ENCODE measurements around the gene MARCHF2.
"Not testable (repeated sequence)": the region's sequence is repeated elsewhere in the genome, so short reads cannot be mapped to it uniquely, and the experiment has no call there.

MARCHF2 gene

DNA sequence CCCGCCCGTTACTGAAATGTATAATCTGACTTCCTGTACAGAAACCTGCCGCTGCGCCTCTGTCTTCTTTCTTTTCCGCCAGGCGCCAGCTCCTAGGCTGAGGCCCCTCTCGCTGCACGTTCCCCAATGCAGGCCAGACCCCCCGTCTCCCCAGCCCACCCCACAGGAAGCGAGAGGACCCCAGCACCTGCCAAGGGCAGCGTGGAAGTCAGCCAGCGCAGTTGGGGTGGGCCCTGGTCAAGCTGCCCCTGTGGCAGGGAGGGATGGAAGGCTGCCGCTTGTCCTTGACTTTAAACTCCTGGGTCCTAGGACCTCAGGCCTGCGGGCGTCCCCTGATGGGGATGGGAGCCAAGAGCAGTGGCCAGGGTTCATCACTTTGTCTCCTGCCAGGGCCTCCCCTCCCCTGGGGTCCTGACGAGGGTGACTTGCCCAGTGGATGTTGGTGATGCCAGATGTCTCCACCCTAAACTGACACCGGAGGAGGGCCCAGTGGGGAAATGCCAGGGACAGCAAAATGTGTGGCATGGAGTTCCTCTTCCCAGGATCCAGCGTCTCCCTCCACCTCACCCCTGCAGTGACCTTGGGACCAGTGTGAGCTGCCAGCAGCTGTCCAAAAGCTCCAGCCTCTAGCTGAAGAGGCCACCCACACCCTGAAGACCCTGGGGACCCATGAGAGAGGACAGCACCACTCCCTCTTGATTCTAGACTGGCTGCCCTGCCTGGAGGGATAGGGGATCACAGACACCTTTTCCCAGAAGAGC, 8.5 kb upstream of the MARCHF2 start:
- Histone ChIP-seq H3K4me1 (ENCODE audit: insufficient read depth, low read length) (no peaks in the 10 kb centered on the region), H3K9me3 (ENCODE audit: low read length) (no peaks in the 10 kb centered on the region), H2AFZ (ENCODE audit: low read depth, low read length) (no peak overlapping the region), H3K27me3 (ENCODE audit: insufficient read depth, low read length) (no peaks in the 10 kb centered on the region), H3K36me3 (ENCODE audit: insufficient read depth, low read length) (peaks cover 41% of the 10 kb centered on the region), H3K4me3 (ENCODE audit: low read length) (no peak overlapping the region)

DNA sequence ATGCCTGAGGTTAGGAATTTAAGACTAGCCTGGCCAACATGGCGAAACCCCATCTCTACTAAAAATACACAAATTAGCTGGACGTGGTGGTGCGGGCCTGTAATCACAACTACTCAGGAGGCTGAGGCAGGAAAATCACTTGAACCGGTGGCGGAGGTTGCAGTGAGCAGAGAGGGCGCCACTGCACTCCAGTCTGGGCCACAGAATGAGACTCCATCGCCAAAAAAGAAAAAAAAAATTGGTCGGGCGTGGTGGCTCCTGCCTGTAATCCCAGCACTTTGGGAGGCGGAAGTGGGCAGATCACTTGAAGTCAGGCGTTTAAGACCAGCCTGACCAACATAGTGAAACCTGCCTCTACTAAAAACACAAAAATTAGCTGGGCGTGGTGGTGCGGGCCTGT, 2.4 kb upstream of the MARCHF2 start:
- not testable (repeated sequence) for H2AFZ ChIP-seq (ENCODE audit: low read depth, low read length); H3K27me3 ChIP-seq (ENCODE audit: insufficient read depth, low read length); H3K4me1 ChIP-seq (ENCODE audit: insufficient read depth, low read length); H3K4me3 ChIP-seq (ENCODE audit: low read length); H3K9me3 ChIP-seq (ENCODE audit: low read length); H3K36me3 ChIP-seq (ENCODE audit: insufficient read depth, low read length)

DNA sequence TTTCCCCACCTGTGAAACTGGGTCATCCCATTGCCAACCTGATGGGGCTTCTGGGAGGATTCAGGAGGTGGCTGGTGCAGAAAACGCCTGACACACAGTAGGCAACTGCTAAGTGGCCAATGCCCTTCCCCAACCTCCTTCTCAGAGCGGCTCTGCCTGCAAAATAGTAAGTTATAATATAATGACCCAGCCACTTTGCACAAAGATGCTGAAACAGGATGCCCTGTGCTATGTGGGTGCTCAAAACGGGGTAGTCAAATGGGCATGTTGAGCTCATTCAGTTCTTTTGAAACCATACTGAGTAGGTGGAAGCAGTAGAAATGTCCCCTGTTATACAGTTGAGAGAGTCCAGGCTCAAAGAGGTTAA, 507 bp downstream of the MARCHF2 start:
- no peaks in the 10 kb centered on the region for H3K36me3 ChIP-seq (ENCODE audit: insufficient read depth, low read length)
- H3K4me1 ChIP-seq (ENCODE audit: insufficient read depth, low read length), result peaks cover 2% of the 10 kb centered on the region
- peak overlapping the region; percentile 63 for H3K4me3 ChIP-seq (ENCODE audit: low read length)
- no peaks in the 10 kb centered on the region for H3K27me3 ChIP-seq (ENCODE audit: insufficient read depth, low read length)
- no peaks in the 10 kb centered on the region for H3K9me3 ChIP-seq (ENCODE audit: low read length)
- H2AFZ ChIP-seq (ENCODE audit: low read depth, low read length), result peak overlapping the region; percentile 27

DNA sequence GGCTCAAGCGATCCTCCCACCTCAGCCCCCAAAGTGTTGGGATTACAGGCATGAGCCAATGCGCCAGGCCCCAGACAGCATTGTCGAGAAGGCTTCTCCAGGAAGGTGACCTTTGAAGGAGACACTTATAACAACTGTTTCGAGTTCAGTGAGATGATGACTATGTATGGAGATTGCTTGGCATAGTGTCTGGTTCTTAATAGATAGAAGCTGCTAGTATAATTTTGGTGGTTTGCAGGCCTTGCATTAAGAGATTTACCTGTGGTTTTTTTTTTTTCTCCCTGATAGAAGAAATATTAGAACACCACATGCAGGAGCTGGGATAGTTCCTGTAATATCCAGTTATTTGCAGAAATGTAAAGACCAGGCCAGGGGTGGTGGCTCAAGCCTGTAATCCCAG, 3.7 kb downstream of the MARCHF2 start:
- Histone ChIP-seq H2AFZ (ENCODE audit: low read depth, low read length) (no peak overlapping the region), H3K9me3 (ENCODE audit: low read length) (no peaks in the 10 kb centered on the region), H3K4me3 (ENCODE audit: low read length) (no peak overlapping the region), H3K4me1 (ENCODE audit: insufficient read depth, low read length) (peaks cover 2% of the 10 kb centered on the region), H3K27me3 (ENCODE audit: insufficient read depth, low read length) (no peaks in the 10 kb centered on the region), H3K36me3 (ENCODE audit: insufficient read depth, low read length) (peaks cover 3% of the 10 kb centered on the region)

DNA sequence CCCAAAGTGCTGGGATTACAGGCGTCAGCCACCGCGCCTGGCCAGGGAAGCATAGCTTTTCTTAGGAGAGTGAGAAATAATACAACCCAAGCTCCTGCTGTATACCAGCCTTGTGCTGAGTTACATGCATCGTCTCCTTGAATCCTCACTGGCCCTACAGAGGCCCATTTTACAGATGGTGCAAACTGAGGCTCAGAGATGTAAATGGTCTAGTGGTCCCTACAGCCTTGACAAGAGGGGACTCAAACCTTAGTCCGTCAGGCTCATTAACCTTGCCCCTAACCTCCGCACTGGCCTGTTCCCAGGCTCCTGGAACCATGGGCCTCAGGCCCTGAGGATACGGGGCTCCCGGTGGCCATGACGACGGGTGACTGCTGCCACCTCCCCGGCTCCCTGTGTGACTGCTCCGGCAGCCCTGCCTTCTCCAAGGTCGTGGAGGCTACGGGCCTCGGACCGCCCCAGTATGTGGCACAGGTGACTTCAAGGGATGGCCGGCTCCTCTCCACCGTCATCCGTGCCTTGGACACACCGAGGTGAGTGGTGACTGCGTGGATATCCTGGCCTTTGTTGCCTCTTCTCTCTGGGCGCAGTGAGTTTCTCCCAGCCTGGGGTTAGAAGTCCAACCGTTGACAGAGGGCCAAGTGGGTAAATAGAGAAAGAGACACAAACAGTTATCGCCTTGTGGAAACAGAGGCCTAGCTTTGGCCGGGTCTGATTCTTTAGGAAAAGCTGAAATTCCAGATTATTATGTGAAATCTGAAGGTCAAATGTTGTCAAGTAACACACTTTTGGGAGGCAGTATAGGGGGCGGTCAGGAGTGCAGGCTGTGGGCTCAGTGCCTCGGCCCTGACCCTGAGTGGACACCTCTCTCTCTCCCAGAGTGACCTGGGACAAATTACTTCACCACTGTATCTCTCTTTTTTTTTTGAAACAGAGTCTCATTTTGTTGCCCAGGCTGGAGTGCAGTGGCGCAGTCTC, 8.7 kb downstream of the MARCHF2 start:
- Histone ChIP-seq H3K27me3 (ENCODE audit: insufficient read depth, low read length) (no peaks in the 10 kb centered on the region), H3K9me3 (ENCODE audit: low read length) (no peaks in the 10 kb centered on the region), H2AFZ (ENCODE audit: low read depth, low read length) (no peak overlapping the region), H3K4me1 (ENCODE audit: insufficient read depth, low read length) (peaks cover 10% of the 10 kb centered on the region), H3K36me3 (ENCODE audit: insufficient read depth, low read length) (peaks cover 9% of the 10 kb centered on the region), H3K4me3 (ENCODE audit: low read length) (no peak overlapping the region)

DNA sequence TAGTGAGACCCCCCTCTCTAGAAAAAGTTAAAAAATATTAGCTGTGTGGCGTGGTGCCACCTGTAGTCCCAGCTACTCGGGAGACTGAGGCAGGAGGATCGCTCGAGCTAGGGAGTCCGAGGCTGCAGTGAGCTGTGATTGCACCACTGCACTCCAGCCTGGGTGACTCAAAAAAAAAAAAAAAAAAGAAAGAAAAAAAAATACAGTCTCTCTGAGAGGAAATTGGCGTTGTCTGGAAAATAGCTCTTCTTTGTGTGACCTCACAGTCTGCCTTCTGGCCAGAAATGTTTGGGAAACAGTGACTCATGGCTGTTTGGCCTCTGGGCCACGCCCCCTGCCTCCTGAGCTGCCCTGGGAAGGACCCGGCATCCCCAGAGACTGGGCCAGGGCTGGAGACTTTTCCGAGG, 10.7 kb downstream of the MARCHF2 start:
- Histone ChIP-seq H3K4me1 (ENCODE audit: insufficient read depth, low read length) (peaks cover 10% of the 10 kb centered on the region), H2AFZ (ENCODE audit: low read depth, low read length) (no peak overlapping the region), H3K36me3 (ENCODE audit: insufficient read depth, low read length) (peaks cover 9% of the 10 kb centered on the region), H3K4me3 (ENCODE audit: low read length) (no peak overlapping the region), H3K27me3 (ENCODE audit: insufficient read depth, low read length) (no peaks in the 10 kb centered on the region), H3K9me3 (ENCODE audit: low read length) (no peaks in the 10 kb centered on the region)

DNA sequence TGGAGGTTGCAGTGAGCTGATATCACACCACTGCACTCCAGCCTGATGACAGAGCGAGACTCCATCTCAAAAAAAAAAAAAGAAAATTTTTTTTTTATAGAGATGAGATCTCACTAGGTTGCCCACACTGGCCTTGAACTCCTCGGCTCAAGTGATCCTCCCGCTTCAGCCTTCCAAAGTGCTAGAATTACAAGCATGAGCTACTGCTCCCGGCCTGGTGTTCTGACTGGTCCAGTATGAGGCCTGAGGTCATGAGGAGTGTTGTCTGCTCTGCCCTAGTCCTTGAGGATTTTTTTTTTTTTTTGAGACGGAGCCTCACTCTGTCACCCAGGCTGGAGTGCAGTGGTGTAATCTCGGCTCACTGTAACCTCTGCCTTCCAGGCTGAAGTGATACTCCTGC, 12.2 kb downstream of the MARCHF2 start:
- not testable (repeated sequence) for H3K36me3 ChIP-seq (ENCODE audit: insufficient read depth, low read length); H3K9me3 ChIP-seq (ENCODE audit: low read length); H3K27me3 ChIP-seq (ENCODE audit: insufficient read depth, low read length); H2AFZ ChIP-seq (ENCODE audit: low read depth, low read length); H3K4me3 ChIP-seq (ENCODE audit: low read length)
- H3K4me1 ChIP-seq (ENCODE audit: insufficient read depth, low read length), result peaks cover 10% of the 10 kb centered on the region

DNA sequence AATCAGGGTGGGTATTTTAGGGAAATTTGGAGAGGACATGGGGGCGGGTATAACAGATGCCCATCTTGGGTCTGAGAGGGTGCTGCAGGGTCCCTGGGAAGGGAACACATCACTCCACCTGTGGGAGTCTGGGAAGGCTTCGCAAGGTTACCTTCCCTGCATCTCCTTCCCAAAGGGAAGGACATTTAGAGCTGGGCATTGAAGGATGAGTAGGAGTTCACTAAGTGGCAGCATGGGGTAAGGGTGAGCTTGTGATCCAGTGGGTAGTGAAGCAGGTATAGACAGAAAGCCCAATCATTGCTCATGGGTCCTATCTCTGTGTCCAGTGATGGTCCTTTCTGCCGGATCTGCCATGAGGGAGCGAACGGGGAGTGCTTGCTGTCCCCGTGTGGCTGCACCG, 13.2 kb downstream of the MARCHF2 start:
- Histone ChIP-seq H3K4me3 (ENCODE audit: low read length) (no peak overlapping the region), H3K4me1 (ENCODE audit: insufficient read depth, low read length) (peaks cover 10% of the 10 kb centered on the region), H3K27me3 (ENCODE audit: insufficient read depth, low read length) (no peaks in the 10 kb centered on the region), H2AFZ (ENCODE audit: low read depth, low read length) (no peak overlapping the region), H3K9me3 (ENCODE audit: low read length) (no peaks in the 10 kb centered on the region), H3K36me3 (ENCODE audit: insufficient read depth, low read length) (peaks cover 13% of the 10 kb centered on the region)

DNA sequence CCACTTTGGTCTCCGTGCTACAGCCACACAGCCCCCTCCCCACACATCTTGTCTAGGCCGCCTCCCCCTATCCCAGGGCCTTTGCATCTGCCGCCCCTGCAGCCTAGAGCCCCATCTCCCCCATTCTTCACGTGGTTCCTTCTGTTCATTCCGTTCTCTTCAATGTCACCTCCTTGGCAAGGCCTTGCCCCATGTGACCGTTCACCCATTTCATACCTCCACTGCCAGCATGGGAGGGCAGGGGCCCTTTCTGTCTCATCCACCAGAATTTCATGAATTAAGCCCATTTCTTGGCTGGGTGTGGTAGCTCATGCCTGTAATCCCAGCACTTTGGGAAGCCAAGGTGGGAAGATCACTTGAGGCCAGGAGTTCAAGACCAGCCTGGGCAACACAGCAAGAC, 15.9 kb downstream of the MARCHF2 start:
- H3K36me3 ChIP-seq (ENCODE audit: insufficient read depth, low read length), result peaks cover 7% of the 10 kb centered on the region
- H3K4me3 ChIP-seq (ENCODE audit: low read length), result no peak overlapping the region
- no peak overlapping the region for H2AFZ ChIP-seq (ENCODE audit: low read depth, low read length)

DNA sequence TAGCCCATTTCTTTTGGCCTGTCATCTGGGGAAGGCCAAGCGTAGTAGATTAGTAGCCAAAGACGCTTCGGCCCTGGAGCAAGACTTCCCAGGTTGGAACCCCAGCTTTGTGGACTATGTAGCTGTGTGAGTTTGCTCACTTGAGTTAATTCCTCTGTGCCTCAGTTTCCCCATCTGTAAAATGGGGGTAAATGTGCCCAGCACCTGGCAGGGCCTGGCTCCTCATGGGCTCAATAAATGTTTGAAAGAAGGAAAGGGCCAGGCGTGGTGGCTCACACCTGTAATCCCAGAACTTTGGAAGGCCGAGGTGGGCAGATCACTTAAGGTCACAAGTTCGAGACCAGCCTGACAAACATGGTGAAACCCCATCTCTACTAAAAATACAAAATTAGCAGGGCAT, 16.7 kb downstream of the MARCHF2 start:
- H3K4me3 ChIP-seq (ENCODE audit: low read length), result no peak overlapping the region
- H2AFZ ChIP-seq (ENCODE audit: low read depth, low read length), result no peak overlapping the region
- no peaks in the 10 kb centered on the region for H3K9me3 ChIP-seq (ENCODE audit: low read length)
- no peaks in the 10 kb centered on the region for H3K27me3 ChIP-seq (ENCODE audit: insufficient read depth, low read length)
- H3K4me1 ChIP-seq (ENCODE audit: insufficient read depth, low read length), result no peaks in the 10 kb centered on the region
- H3K36me3 ChIP-seq (ENCODE audit: insufficient read depth, low read length), result peaks cover 7% of the 10 kb centered on the region

More for the DNA sequence above, 15.9 kb downstream of the MARCHF2 start:
- Histone ChIP-seq H3K9me3 (ENCODE audit: low read length) (no peaks in the 10 kb centered on the region), H3K4me1 (ENCODE audit: insufficient read depth, low read length) (peaks cover under 1% of the 10 kb centered on the region), H3K27me3 (ENCODE audit: insufficient read depth, low read length) (no peaks in the 10 kb centered on the region)

DNA sequence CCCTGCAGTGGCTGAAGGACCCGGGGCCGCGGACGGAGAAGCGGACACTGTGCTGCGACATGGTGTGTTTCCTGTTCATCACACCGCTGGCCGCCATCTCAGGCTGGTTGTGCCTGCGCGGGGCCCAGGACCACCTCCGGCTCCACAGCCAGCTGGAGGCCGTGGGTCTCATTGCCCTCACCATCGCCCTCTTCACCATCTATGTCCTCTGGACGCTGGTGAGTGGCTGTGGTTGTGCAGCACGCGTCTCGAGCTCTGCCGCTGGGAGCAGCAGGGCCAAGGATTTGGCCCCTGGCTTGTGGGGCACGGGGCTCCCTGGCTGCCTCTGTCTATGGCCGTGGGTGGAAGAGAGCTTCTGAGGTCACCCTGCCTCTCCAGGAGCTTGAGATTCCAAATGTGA, 17.5 kb downstream of the MARCHF2 start:
- H3K27me3 ChIP-seq (ENCODE audit: insufficient read depth, low read length), result no peaks in the 10 kb centered on the region
- no peaks in the 10 kb centered on the region for H3K4me1 ChIP-seq (ENCODE audit: insufficient read depth, low read length)
- H3K9me3 ChIP-seq (ENCODE audit: low read length), result no peaks in the 10 kb centered on the region
- no peak overlapping the region for H3K4me3 ChIP-seq (ENCODE audit: low read length)
- peaks cover 7% of the 10 kb centered on the region for H3K36me3 ChIP-seq (ENCODE audit: insufficient read depth, low read length)
- H2AFZ ChIP-seq (ENCODE audit: low read depth, low read length), result no peak overlapping the region

DNA sequence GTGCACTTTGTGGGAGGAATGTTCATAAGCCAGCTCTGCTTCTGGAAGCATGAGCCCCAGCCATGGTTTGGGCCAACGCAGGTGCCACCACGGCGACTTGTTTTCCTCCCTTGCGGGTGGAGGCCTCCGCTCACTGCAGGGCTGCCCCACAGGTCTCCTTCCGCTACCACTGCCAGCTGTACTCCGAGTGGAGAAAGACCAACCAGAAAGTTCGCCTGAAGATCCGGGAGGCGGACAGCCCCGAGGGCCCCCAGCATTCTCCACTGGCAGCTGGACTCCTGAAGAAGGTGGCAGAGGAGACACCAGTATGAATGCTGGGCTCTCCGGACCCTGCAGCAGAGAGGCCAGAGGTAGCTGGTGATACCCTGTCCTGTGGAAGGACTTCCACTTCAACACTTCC, 25.1 kb downstream of the MARCHF2 start:
- H3K4me1 ChIP-seq (ENCODE audit: insufficient read depth, low read length), result peaks cover 7% of the 10 kb centered on the region
- no peak overlapping the region for H3K4me3 ChIP-seq (ENCODE audit: low read length)
- no peak overlapping the region for H2AFZ ChIP-seq (ENCODE audit: low read depth, low read length)
- H3K27me3 ChIP-seq (ENCODE audit: insufficient read depth, low read length), result no peaks in the 10 kb centered on the region
- H3K9me3 ChIP-seq (ENCODE audit: low read length), result no peaks in the 10 kb centered on the region
- H3K36me3 ChIP-seq (ENCODE audit: insufficient read depth, low read length), result no peaks in the 10 kb centered on the region

DNA sequence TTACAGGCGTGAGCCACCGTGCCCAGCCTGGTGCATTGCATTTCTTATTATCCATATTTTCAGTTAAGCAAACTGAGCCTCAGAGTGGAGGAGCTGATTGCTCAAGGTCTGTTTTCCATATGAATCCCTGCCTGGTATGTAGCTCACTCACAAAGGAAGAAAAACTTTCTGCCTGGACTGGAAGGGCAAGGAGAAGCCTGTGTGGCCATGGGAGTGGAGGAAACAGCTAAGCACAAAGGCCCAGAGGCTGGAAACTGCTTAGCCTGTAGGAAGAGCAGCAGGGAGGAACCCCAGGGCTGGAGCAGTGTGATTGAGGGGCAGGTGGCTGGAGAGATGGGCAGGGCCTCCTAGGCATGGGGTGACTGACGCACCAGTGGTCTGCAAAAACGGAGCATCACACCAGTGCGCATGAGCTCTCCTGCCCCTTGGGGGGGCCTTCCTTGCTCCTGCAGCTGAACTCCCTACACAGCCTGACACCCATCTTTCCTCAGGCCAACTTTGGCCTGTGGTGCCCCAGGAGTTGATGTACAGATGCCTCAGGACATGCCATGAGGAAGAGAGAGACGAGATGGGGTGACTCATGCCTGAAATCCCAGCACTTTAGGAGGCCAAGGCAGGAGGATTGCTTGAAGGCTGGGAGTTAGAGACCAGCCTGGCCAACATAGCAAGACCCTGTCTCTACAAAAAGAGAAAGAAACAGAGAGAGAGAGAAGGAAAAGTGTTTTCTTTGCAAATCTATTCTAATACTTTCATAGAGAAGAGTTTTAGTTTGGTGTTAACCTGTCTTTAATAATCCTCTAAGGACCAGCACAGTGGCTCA, 28.8 kb downstream of the MARCHF2 start:
- H3K4me3 ChIP-seq (ENCODE audit: low read length), result no peak overlapping the region
- peaks cover 22% of the 10 kb centered on the region for H3K4me1 ChIP-seq (ENCODE audit: insufficient read depth, low read length)
- H3K9me3 ChIP-seq (ENCODE audit: low read length), result no peaks in the 10 kb centered on the region
- H2AFZ ChIP-seq (ENCODE audit: low read depth, low read length), result no peak overlapping the region
- no peaks in the 10 kb centered on the region for H3K27me3 ChIP-seq (ENCODE audit: insufficient read depth, low read length)
- H3K36me3 ChIP-seq (ENCODE audit: insufficient read depth, low read length), result peaks cover 6% of the 10 kb centered on the region

Data from neuron (in vitro differentiated cells).